Left lung (tissue), 10 donors: Measurements from ENCODE around the gene PAQR5. TPM values are rescaled to one million over a fixed set of nuclear protein-coding genes. Genes with fewer than 3 reads are reported as not detected.

Experiments
- ATAC-seq: fragments of 200-7000 bp; cut with Tn5 transposase; one replicate; pipeline ENCODE4 v1.9.1; 2020; ENCODE audit warnings: moderate library complexity
- DNase-seq, 4 donors: peaks; one replicate each; pipeline ENCODE4 v3.0.0-alpha.2; 2013 to 2020
- H3K27ac ChIP-seq, 2 donors: fragments of 200-600 bp; sonication (generic) in 1 of 2; one replicate each; pipeline versions ENCODE4 v1.5.0 to v1.8.0; 2020 to 2021
- H3K27me3 ChIP-seq, 2 donors: fragments of 200-600 bp; sonication (generic) in 1 of 2; one replicate each; pipeline versions ENCODE4 v1.5.0 to v1.8.0; 2020 to 2021
- H3K36me3 ChIP-seq, 2 donors: fragments of 200-600 bp; sonication (generic) in 1 of 2; one replicate each; pipeline versions ENCODE4 v1.5.0 to v1.8.0; 2020 to 2021
- H3K4me1 ChIP-seq, 2 donors: fragments of 200-600 bp; one replicate each; pipeline ENCODE4 v1.8.0; 2021
- H3K4me3 ChIP-seq, 2 donors: fragments of 200-600 bp; sonication (generic) in 1 of 2; one replicate each; pipeline versions ENCODE4 v1.5.0 to v1.8.0; 2020 to 2021; ENCODE audit warnings: mild to moderate bottlenecking in 1 of 2
- H3K9me3 ChIP-seq, 2 donors: fragments of 200-600 bp; sonication (generic) in 1 of 2; one replicate each; pipeline versions ENCODE4 v1.5.0 to v1.8.0; 2020 to 2021
- CTCF ChIP-seq, 2 donors: fragments of 200-600 bp; sonication (generic) in 1 of 2; IDR thresholded peaks; one replicate each; pipeline versions ENCODE4 v1.5.0 to v1.8.0; 2021; ENCODE audit warnings: antibody characterized with exemption in 2 of 2
- intact Hi-C, 2 donors: fragments of 100-400 bp; cut with DNase I; formaldehyde crosslinking; loops; one replicate each; pipeline versions ENCODE4 v1.11.2 to v1.14.2; 2022
- polyA plus RNA-seq, 6 donors: library from polyadenylated mRNA; unstranded; fragments of 120-200 nt; gene quantifications; one replicate each; pipeline ENCODE4 v1.2.1, GENCODE V29; 2013; ENCODE audit not compliant: insufficient read length in 6 of 6
- total RNA-seq, 2 donors: library from RNA; stranded (reverse); fragmentation: NEBNext Ultra II Directional; extraction: Animal tissue kit (Norgen Biotek cat#: 25700); gene quantifications; one replicate each; pipeline ENCODE4 v1.2.1, GENCODE V29; 2021
- donor health status: DM: no; HTN: yes; CAD: no.
- donor health status: DM: no; HTN: no; CAD: no.

PAQR5 gene
- total and polyA plus RNA-seq, 8 donors: 6.2 to 17.7 (median 7.5) TPM

DNA sequence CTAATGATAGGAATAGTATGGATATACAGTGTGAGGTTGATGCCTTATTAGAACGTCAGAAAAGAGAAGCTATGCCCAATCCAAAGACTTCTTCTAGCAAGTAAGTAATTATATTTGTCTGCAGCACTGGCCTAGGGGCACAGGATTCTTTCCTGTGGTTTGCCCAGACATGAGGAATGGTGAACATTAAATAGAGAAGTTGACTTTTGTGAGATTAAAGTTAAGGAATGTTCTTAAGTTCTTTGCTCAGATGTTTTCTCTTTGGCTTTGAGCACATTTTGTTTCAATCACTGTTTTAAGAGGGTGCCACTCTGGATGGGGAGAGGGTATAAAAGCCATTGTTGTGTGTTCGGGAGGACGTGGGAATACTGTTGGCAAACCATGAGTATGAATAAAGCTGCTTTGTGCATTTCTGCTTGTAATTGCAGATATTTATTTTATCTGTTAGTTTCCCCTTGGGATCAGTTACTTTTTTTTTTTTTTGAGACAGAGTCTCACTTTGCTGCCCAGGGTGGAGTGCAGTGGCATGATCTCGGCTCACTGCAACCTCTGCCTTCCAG lies 123.7 kb downstream of the PAQR5 start:
- ATAC-seq (no peak), DNase-seq (no peak)
- H3K27me3 ChIP-seq: no peaks in the 10 kb centered on the region
- no peaks in the 10 kb centered on the region for H3K9me3 ChIP-seq
- H3K4me3 ChIP-seq: no peak overlapping the region
- intact Hi-C loops: no loop called here
- peaks cover 0 to 7% of the 10 kb centered on the region in 2 donors for H3K36me3 ChIP-seq
- no peak for TF ChIP-seq CTCF (IDR thresholded peaks at IDR 0.05)
- no peaks in the 10 kb centered on the region for H3K4me1 ChIP-seq
- no peak overlapping the region for H3K27ac ChIP-seq

- no peak for ATAC-seq
- H3K36me3 ChIP-seq: peaks cover 0 to 13% of the 10 kb centered on the region in 2 donors
- no peaks in the 10 kb centered on the region for H3K4me1 ChIP-seq
- no peaks in the 10 kb centered on the region for H3K27me3 ChIP-seq
- H3K27ac ChIP-seq: no peak overlapping the region
- no peak for DNase-seq
- no peaks in the 10 kb centered on the region for H3K9me3 ChIP-seq
- H3K4me3 ChIP-seq: no peak overlapping the region
- TF ChIP-seq CTCF (IDR thresholded peaks at IDR 0.05): no peak
- intact Hi-C loops: no loop called here
Observed at GRCh38 chr15:69424001-69424400, 125.3 kb downstream of the PAQR5 start.

DNA sequence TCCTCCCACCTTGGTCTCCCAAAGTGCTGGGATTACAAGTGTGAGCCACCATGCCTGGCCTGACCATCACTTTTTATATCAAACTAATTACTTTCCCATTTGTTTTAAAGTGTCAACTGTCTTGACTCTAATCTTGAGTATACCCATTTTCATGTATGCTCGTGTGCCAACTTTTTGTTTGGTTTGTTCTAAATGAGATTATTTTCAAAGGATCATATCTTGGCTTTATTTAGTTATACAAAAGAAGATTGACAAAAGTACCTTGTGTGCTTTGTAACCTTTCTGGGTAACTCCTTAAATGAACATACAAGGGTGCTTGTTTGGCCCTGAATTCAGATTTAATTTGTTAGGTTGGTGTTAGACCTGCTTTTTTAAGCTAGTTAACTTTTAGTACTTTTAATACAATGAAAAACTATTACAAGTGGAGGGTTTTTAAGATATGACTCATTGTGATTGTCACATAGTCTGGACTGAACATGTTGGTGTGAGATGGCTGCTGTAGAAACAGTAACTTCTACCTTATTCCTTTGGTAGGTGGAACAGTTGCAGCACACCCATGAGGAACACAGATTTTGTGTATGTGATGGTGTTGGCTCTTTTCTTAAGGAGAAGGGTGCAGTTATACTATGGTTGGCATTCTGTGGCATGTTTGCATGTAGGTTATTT lies 126.2 kb downstream of the PAQR5 start:
- no peak for TF ChIP-seq CTCF (IDR thresholded peaks at IDR 0.05)
- no peaks in the 10 kb centered on the region for H3K27me3 ChIP-seq
- ATAC-seq (peak; percentile 71), DNase-seq (no peak)
- no peak overlapping the region for H3K4me3 ChIP-seq
- H3K9me3 ChIP-seq: no peaks in the 10 kb centered on the region
- H3K36me3 ChIP-seq: peaks cover 0 to 19% of the 10 kb centered on the region in 2 donors
- intact Hi-C loops: no loop called here
- H3K4me1 ChIP-seq: no peaks in the 10 kb centered on the region
- H3K27ac ChIP-seq: no peak overlapping the region

DNA sequence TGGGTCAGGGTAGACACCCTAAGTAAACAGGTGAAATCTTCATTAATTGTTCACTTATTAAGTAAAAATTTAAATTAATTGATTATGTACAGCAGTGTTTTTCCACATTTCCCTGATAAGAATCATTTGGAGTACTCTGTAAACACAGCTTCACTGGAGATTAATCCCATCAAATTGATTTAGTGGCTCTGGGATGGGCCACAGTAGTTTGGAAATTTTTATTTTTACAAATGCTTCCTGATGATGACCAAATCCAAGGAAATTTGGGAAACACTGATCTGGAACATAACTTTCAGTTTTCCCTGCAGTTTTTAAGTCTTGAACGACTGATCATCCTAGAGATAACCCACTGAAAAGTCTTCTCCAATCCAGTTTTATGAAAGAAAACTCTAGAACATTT lies 135.1 kb downstream of the PAQR5 start:
- no peak for TF ChIP-seq CTCF (IDR thresholded peaks at IDR 0.05)
- H3K4me1 ChIP-seq: peaks cover 0 to 2% of the 10 kb centered on the region in 2 donors
- intact Hi-C loops: no loop called here
- H3K27me3 ChIP-seq: no peaks in the 10 kb centered on the region
- no peak overlapping the region for H3K27ac ChIP-seq
- DNase-seq: no peak
- peaks cover 0 to 8% of the 10 kb centered on the region in 2 donors for H3K36me3 ChIP-seq
- ATAC-seq: no peak
- no peaks in the 10 kb centered on the region for H3K9me3 ChIP-seq
- H3K4me3 ChIP-seq: no peak overlapping the region

DNA sequence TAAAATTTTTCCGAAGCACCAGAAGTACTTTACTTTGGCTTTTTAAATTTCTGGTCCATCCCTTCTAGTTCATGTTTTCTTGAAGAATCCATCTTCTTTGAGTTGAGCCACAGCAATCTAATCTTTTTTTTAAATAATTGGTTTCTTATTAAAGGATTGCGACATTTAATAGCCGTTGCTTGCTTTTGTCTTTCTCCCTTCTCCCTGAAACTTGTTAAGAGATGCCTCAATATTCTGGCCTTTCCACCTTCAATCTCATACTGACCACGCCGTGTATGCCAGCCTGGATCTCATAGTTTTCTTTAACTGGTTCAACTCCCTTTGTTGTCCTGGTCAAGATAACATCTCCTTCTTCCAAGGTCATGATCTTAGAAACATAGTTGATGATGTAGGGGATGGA lies 135.5 kb downstream of the PAQR5 start:
- peaks cover 0 to 2% of the 10 kb centered on the region in 2 donors for H3K4me1 ChIP-seq
- H3K9me3 ChIP-seq: no peaks in the 10 kb centered on the region
- TF ChIP-seq CTCF (IDR thresholded peaks at IDR 0.05): no peak

More for the DNA sequence above, 135.5 kb downstream of the PAQR5 start:
- no peak overlapping the region for H3K4me3 ChIP-seq
- peaks cover 0 to 4% of the 10 kb centered on the region in 2 donors for H3K36me3 ChIP-seq
- DNase-seq (no peak), ATAC-seq (no peak)
- no peaks in the 10 kb centered on the region for H3K27me3 ChIP-seq
- H3K27ac ChIP-seq: no peak overlapping the region
- intact Hi-C loops: no loop called here
